ENCODE results near the gene ESCO1. TPM values are rescaled to one million over a fixed set of nuclear protein-coding genes. Genes with fewer than 3 reads are reported as not detected.
"Not testable (repeated sequence)": the region's sequence is repeated elsewhere in the genome, so short reads cannot be mapped to it uniquely, and the experiment has no call there.

ESCO1 gene
- total RNA-seq, 1 donor from 2014 or later, result 23.9 TPM

DNA sequence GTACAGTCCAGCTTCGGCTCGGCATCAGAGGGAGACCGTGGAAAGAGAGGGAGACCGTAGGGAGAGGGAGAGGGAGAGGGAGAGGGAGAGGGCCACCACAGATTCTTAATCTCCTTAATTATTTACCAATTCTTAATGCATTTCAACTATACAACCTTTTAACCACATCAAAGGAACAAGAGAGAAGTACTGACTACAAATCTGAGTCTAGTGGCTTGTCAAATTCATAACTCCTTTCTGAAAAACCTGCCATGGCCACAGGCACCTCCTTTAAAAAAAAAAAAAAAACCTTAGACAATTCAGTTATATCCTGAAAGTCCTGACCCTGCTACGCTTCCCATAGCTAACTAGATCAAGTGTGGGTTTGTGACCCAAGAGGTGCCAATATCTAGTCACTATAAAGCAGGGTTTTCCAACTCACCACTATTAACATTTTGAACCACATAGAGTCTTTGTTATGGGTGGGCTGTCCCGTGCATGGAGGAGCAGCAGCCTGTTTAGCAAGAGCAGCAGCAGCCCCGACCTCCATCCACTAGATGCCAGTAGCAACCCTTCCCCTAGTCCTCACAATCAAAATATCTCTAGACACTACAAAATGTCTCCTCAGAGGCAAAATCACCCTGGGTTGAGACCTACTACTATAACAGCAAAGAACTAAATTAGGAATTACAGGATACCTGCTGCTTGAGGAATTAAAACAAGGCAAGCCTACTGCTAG lies 6.8 kb downstream of the ESCO1 start:
- DNase-seq (ENCODE audit: low read depth), result no peak

DNA sequence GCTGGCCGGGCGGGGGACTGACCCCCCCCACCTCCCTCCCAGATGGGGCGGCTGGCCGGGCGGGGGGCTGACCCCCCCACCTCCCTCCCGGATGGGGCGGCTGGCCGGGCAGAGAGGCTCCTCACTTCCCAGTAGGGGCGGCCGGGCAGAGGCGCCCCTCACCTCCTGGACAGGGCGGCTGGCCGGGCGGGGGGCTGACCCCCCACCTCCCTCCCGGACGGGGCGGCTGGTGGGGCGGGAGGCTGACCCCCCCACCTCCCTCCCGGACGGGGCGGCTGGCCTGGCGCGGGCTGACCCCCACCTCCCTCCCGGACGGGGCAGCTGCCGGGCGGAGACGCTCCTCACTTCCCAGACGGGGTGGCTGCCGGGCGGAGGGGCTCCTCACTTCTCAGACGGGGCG lies 8.1 kb downstream of the ESCO1 start:
- DNase-seq (ENCODE audit: low read depth), result not testable (repeated sequence)

DNA sequence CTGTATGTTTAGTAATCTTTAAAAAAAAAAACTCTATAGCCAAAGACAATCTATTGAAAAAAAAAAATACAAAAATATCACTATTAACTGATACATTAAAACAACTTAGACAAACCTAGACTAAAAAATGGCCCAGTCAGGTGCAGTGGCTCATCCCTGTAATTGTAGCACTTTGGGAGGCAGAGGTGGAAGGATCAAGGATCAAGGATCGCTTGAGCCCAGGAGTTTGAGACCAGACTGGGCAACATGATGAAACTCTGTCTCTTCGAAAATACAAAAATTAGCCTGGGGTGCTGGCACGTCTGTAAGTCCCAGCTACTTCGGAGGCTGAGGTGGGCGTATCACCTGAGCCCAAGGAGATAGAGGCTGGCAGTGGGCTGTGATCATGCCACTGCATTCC lies 16.1 kb downstream of the ESCO1 start:
- DNase-seq (ENCODE audit: low read depth), result no peak

DNA sequence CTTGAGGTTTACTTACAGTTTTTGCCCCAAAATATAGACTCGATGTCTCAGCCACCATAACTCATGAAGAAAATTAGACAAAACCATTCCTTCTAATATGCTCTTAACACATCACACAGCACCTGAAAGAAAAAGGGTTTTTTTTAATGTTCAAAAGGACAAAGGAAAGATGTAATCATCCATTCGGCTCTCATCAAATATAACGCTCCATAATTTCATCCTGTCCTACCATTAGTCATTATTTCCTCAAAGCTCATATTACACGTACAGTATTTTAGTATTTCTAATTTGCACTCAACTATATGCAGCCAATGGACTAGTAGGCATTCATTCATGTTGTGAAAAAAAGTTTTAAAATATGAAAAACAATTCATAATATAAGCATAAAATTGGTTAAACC lies 24.8 kb downstream of the ESCO1 start:
- no peak for DNase-seq (ENCODE audit: low read depth)

DNA sequence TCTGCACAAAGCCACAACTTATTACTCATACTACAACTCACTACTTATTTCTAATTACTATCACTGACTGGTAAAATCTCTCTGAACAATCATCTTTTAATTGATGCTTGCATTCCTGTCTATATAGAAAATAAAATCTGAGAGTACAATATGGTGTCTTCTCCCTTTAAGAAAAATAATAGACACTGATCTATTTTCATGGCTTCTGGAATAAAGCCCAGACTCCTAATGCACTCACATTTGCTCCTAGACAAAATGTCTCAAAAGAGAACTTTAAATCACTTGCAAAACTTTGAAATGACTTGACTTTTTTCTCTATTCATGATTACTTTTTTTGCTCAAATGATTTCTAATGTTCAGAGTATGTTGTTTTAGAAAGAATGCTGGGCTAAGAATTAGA lies 28.7 kb downstream of the ESCO1 start:
- peak; percentile 28 for DNase-seq (ENCODE audit: low read depth)

DNA sequence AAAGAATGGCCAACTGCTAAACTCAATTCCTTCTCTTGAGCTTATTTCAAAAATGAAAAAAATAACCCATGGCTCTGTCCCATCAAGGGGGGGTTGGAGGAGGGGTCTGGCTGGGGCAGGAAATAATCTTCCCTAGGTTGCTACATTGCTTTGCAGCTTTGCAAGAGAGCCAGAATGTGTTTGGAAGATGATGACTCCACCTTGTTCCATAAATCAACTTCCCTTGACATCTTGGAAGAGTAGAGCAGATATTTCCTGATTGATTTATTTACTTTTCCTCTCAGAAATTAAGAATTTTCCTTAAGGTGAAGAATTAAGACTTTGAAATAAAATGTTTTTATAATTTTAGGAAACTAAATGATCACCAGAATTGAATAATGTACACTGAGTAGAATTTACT lies 41.3 kb downstream of the ESCO1 start:
- no peak for DNase-seq (ENCODE audit: low read depth)

GRCh38 chr18:21557607-21558253 lies 42.8 kb downstream of the ESCO1 start:
- no peak for DNase-seq (ENCODE audit: low read depth)

DNA sequence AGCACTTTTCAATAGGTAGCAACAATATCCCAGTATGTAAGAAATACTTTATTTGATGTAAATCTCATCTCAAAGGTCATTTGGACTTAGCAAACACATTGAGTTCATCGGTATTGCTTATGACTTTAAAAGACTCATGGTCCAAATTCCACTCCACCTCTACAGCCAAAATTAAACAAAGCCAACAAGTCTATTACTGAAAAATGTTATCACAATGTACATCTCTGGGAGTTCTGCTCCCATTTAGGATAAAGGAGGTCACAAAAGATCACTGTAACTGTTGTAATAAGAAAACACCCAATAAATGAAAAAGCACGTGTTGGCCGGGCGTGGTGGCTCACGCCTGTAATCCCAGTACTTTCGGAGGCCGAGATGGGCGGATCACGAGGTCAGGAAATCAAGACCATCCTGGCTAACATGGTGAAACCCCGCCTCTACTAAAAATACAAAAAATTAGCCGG lies 50.0 kb downstream of the ESCO1 start:
- no peak for DNase-seq (ENCODE audit: low read depth)

DNA sequence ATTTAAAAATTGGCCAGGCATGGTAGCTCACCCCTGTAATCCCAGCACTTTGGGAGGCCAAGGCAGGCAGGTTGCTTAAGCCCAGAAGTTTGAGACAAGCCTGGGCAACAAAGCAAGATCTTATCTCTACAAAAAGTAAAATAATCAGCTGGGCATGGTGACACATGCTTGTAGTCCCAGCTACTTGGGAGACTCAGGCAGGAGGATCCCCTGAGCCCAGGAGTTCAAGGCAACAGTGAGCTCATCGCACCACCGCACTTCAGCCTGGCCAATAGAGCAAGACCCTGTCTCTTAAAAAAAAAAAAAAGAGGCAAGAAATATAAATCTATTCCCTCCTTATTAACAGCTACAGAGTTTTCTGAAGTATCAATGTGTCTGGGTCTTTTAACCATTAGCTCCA lies 51.9 kb downstream of the ESCO1 start:
- DNase-seq (ENCODE audit: low read depth), result no peak

DNA sequence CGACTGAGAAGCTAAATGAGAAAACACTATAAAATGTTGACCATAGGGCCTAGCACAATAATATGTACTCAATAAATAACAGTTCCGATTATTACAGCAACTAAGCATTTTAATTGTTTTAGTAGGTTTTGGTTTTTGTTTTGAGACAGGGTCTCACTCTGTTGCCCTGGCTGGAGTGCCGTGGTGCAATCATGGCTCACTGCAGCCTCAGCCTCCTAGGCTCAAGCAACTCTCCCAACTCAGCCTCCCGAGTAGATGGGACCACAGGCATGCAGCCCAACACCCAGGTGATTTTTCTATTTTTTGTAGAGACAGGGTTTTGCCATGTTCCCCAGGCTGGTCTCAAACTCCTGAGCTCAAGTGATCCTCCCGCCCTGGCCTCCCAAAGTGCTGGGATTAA lies 54.1 kb downstream of the ESCO1 start:
- DNase-seq (ENCODE audit: low read depth), result no peak

DNA sequence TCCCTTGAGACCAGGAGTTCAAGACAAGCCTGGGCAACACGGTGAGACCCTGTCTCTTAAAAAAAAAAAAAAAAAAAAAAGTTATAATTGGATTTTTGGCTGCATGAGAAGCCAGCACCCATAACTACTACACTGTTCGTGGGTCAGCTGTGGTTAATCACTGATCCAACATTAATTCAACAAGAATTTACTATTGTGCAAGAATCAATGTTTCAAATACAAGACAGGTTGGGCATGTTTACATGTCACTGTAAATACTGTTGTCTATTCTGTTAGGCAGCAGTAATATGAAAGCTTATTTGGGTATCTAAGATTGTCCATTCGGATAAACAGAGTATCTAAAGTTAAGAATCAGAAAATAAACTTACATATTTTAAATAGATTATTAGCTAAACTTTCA lies 62.3 kb downstream of the ESCO1 start:
- no peak for DNase-seq (ENCODE audit: low read depth)

GRCh38 chr18:21534327-21534726 lies 66.2 kb downstream of the ESCO1 start:
- DNase-seq (ENCODE audit: low read depth), result no peak

GRCh38 chr18:21526463-21526862 lies 74.0 kb downstream of the ESCO1 start:
- DNase-seq (ENCODE audit: low read depth), result no peak

DNA sequence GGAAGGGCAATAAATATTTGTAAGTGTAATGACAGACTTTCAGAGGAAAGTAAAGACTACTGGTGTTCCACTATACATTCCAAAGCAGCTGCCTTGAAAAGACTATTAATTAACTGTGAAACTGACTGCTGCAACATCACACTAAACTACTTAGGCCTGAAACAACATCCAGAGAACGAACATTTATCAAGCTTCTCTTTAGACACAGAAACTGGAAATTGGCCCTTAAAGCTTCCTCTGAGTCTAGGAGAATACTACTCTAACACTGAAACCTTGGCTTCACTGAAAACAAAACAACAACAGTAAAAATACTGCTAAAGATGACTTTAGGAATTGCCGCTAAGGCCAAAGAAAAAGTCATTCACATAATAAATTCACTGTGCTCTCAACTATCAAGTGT lies 74.6 kb downstream of the ESCO1 start:
- DNase-seq (ENCODE audit: low read depth), result no peak

DNA sequence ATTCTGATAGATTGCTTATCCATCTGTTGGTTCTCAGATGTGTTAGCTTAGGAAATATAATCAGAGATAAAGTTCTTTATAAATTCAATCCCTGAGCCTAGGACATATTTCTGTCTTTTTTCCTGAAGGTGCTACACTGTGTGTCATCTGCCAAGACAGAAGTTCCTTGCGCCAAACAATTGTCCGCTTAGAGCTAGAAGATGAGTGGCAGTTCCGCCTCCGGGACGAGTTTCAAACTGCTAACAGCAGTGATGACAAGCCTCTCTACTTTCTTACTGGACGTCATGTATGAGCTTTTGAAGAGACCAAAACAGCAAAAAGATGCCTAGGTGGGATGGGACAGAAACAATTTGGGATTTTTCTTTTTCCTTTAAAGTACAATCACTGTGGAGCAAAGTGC lies 78.0 kb downstream of the ESCO1 start:
- DNase-seq (ENCODE audit: low read depth), result no peak

DNA sequence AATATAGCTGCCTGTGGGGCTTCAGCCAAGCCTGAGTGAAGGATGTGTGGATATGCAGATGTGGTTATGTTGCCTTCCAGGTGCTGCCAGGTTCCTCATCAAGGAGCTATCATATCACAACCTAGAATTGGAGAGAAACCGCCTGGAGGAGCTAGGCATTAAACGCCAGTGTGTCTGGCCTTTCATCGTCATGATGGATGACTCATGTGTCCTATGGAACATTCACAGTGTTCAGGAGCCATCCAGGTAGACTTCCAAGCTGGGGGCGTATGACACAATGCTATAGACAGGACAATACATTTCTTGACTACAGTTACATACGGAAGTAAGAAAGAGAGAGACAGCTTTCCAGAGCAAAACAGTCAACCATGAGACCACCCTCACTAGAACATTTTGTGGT lies 86.8 kb downstream of the ESCO1 start:
- no peak for DNase-seq (ENCODE audit: low read depth)

DNA sequence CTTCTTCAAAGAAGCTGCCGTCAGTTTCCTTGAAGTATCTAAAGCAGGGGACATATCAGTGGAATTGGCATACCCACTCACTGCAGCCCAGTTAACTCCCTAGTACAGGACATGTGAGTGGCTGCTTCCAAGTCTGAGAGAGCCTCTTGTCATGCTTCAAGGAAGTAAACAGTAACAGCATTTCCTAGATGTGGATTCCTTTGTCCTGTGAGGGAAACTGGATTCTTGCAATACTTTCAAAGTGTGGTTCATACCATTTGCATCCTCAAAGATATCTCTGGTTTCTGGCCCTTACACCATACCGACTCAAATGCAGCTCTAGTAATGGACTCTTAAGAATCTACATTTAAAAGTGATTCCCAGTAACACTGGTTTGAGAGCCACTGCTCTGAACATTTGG lies 87.2 kb downstream of the ESCO1 start:
- no peak for DNase-seq (ENCODE audit: low read depth)

DNA sequence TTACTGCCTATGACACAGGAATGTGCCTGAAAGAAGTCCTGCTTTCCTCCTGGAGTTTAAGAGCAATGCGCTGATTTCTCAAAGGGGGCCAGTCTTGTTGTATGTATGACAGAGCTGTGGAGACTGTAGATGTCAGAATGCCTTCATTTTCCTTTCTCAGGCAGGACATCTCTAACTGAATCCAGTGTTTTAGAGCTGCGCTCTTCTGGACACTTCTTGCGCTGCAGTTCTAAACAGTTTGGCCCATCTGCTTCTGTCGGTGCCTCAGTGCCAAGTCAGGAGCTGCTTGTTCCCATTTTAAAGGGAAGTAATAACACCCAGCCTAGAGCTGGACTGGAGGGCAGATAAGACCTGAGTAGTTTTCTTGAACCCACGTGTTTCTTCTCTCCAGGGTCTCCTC lies 91.4 kb downstream of the ESCO1 start:
- DNase-seq (ENCODE audit: low read depth), result peak; percentile 20

DNA sequence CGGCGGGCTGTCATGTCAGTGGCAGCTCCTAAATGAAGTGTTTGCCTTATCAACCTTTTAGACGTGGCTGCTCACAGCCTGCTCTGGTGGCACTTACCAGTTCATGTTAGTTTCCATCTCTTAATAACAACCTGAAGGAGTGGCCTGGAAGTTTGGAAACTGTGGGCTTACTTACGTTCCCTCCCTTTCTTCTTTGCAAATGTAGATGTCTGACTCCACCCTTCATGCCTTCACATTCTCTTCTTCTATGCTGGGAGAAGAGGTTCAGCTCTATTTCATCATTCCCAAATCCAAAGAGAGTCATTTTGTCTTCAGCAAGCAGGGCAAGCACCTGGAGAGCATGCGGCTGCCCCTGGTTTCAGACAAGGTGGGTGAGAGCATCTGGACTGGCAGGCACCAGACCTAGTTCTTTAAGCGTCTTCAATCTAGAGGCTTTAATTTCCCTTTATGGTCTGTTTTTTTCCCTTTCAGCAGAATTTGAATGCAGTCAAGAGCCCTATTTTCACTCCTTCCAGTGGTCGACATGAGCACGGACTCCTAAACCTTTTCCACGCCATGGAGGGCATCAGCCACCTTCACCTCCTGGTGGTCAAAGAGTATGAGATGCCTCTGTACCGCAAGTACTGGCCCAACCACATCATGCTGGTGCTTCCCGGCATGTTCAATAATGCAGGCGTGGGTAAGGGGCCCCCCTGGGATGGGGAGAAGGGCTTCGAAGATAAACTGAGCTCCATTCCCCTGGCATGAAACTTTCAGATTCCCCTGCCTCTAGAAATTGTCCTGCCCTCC lies 92.4 kb downstream of the ESCO1 start:
- no peak for DNase-seq (ENCODE audit: low read depth)

GRCh38 chr18:21502661-21503060 lies 97.8 kb downstream of the ESCO1 start:
- DNase-seq (ENCODE audit: low read depth), result no peak

- DNase-seq (ENCODE audit: low read depth), result no peak
Measured at GRCh38 chr18:21499997-21500396, 100.5 kb downstream of the ESCO1 start.

GRCh38 chr18:21496277-21496835 lies 104.1 kb downstream of the ESCO1 start:
- no peak for DNase-seq (ENCODE audit: low read depth)
